GM20000 (cell line): Measurements from ENCODE around the gene NFIX.

ENCODE experiments used
- DNase-seq: peaks from one replicate; pipeline ENCODE4 v3.0.0; 2012; ENCODE audit warnings: low spot score
- CTCF ChIP-seq: IDR thresholded peaks from 2 replicates; pipeline ENCODE4 v1.5.1; 2012; ENCODE audit warnings: mild to moderate bottlenecking, control low read depth; ENCODE audit errors: extremely low read depth, missing control alignments

NFIX gene

GRCh38 chr19:13100841-13101589 lies 105.7 kb downstream of the NFIX start:
- no peak for DNase-seq
- TF ChIP-seq CTCF = peak; percentile 52

GRCh38 chr19:13101590-13102415 lies 106.5 kb downstream of the NFIX start:
- no peak for DNase-seq
- no peak for TF ChIP-seq CTCF

GRCh38 chr19:13102416-13102665 lies 107.1 kb downstream of the NFIX start:
- DNase-seq = no peak
- TF ChIP-seq CTCF = no peak

GRCh38 chr19:13102666-13103580 lies 107.6 kb downstream of the NFIX start, which contains the start of gene LYL1:
Gene LYL1 (minus strand): TSS chr19:13102858. CDS start chr19:13101171, 1,687 bp downstream.
- no peak for TF ChIP-seq CTCF
- DNase-seq = peak; percentile 88

GRCh38 chr19:13103581-13104359 lies 108.5 kb downstream of the NFIX start:
- DNase-seq = no peak
- no peak for TF ChIP-seq CTCF

GRCh38 chr19:13104360-13104847 lies 109.1 kb downstream of the NFIX start:
- DNase-seq = peak; percentile 86
- peak; percentile 88 for TF ChIP-seq CTCF
